Measurements from ENCODE around the gene PLEKHA7.

DNA sequence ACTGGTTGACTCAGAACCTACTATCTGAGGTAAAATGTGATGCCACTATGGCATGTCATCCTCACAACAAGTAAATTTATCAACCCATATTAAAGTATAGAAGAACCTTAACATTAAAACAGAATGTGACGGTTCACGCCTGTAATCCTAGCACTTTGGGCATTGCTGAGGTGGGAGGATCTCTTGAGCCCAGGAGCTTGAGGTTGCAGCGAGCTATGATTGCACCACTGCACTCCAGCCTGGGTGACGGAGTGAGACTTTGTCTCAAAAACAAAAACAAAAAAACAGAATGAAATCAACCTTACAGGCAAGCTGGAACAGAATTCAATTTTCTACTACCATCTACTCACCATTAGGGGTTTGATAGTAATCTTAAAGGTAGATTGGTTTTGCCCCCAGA lies 86.2 kb downstream of the PLEKHA7 start:
- TF ChIP-seq, protein P1, sequence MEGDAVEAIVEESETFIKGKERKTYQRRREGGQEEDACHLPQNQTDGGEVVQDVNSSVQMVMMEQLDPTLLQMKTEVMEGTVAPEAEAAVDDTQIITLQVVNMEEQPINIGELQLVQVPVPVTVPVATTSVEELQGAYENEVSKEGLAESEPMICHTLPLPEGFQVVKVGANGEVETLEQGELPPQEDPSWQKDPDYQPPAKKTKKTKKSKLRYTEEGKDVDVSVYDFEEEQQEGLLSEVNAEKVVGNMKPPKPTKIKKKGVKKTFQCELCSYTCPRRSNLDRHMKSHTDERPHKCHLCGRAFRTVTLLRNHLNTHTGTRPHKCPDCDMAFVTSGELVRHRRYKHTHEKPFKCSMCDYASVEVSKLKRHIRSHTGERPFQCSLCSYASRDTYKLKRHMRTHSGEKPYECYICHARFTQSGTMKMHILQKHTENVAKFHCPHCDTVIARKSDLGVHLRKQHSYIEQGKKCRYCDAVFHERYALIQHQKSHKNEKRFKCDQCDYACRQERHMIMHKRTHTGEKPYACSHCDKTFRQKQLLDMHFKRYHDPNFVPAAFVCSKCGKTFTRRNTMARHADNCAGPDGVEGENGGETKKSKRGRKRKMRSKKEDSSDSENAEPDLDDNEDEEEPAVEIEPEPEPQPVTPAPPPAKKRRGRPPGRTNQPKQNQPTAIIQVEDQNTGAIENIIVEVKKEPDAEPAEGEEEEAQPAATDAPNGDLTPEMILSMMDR (IDR thresholded peaks at IDR 0.05) = no peak
- no peak for TF ChIP-seq POLR2A (IDR thresholded peaks at IDR 0.05)
